Fibroblast of peridontal ligament (primary cell): ENCODE data around the gene NSUN7.
A peak's percentile ranks its signal among the peaks of the same experiment; 100 is the strongest.
"Not testable (repeated sequence)": the region's sequence is repeated elsewhere in the genome, so short reads cannot be mapped to it uniquely, and the experiment has no call there.

Experiments used
- DNase-seq: peaks from one replicate; pipeline ENCODE4 v3.0.0-alpha.2; 2010; ENCODE audit errors: extremely low read depth

The NSUN7 gene

DNA sequence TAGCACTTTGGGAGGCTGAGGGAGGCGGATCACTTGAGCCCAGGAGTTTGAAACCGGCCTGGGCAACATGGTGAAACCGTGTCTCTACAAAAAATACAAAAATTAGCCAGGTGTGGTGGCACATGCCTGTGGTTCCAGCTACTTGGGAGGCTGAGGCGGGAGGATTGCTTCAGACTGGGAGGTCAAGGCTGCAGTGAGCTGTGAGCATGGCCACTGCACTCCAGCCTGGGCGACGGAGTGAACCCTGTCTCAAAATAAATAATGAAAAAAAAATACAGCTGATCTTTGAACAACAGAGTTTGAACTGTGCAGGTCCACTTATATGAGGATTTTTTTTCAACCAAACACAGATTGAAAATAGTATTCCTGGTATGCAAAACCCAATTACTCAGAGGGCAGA lies 67.4 kb downstream of the NSUN7 start:
- DNase-seq: not testable (repeated sequence)

DNA sequence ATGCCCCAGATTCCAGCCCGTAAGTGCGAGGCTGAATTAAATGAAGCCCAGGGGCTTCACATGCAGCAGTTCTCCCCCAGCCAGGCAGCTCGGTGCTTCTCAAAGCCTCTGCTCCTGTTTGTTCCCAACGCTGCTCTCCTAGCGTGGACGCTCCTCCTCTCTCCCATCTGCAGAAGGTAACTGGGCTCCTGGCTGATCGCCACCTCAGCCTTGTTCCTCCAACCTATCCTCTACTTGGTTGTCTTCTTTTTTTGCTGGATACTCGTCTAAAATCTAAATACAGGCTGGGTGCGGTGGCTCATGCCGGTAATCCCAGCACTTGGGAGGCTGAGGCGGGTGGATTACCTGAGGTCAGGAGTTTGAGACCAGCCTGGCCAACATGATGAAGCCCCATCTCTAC lies 70.3 kb downstream of the NSUN7 start:
- DNase-seq: no peak

DNA sequence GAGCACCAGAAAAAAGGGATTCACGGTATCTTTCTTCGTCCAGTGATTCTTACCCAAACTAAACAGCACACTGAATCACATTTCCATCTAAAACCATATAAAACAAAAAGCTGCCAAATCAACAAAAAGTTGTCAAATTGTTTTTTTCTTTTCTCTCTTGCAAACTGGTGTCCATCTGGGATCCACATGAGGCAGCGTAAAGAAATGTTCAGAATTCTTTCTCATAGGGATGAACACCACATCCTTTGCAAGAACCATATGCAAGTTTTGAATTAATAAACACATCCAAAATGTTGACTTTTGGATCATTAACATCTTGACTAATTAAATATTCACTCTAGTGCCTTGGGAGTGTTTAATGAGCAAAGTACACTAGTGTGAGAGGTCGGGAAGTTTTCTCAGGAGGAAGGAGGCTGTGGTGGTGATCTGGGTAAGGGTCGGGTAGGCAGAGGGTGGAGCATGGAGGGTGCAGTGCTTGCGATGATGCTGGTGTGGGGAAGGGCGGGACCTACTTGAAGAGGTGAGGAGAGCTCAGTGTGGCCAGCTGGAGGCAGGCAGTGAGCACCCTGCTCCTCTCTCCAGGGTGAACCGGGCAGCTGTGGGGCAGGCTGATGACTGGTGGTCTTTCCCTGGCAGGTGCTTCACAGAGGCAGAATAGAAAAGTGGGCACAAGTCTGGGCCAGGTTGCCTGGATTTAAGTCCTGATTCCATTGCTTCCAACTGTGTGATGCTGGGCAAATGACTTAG lies 72.8 kb downstream of the NSUN7 start:
- no peak for DNase-seq

DNA sequence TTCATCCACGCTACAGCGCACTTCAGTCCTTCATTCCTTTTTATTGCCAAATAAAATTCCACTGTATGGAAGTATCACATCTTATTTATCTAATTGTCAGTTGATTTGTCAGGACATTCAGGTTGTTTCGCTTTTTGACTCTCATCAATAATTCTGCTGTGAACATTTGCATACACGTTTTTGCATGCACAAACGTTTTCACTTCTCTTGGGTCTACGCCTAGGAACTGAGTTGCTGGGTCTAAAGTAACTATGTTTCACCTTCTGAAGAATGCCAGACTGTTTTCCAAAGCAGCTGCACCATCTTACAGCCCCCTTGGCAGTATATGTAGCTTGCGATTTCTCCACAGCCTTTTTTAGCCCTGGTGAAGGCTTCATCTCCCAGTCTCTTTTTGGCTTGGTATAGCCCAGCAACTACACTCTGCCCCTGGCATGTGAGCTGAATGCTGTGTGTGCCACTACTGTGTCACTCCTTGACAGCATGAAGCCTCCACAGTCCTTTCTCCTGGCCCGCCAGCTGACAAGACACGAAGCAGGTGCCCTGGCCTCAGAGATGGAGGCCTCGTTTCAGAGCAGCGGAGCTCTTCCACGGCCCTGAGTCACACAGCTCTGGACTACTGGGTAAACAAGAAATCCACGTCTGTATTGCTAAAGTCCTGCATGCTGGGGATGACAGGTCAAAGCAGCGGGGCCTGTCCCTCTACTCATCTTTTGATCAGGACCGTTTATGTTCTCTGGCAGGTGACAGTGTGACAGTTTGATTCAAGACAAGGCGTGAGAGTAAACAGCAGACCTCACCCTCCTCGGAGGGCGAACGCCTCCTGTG lies 75.5 kb downstream of the NSUN7 start:
- no peak for DNase-seq

DNA sequence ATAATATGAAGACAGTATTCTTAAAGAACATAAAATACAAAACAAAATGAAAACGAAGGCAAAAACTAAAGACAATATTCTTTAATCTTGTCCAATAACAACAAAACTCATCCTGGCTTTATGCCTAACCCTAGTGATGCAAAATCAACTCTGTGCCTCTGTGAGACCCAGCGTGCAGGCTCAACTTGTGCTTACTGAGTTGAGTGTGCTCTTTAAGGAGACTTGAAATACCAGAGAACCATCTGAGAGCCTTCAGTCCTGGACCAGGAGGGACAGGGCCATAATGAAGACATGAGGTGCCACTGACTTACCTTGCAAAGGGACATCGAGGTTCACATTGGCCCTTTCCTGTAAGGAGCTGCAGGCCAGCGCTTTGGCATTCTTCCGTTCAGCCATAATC lies 77.1 kb downstream of the NSUN7 start:
- DNase-seq: no peak

DNA sequence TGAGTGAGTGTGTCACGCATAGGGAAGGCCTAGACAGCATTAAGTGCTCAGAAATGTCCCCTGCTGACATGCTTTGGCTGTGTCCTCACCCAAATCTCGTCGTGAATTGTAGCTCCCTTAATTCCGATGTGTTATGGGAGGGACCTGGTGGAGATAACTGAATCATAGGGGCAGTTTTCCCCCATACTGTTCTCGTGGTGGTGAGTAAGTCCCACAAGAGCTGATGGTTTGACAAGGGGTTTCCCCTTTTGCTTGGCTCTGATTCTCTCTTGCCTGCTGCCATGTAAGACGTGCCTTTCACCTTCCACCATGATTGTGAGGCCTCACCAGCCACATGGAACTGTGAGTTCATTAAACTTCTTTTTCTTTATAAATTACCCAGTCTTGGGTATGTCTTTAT lies 78.0 kb downstream of the NSUN7 start:
- DNase-seq: no peak

DNA sequence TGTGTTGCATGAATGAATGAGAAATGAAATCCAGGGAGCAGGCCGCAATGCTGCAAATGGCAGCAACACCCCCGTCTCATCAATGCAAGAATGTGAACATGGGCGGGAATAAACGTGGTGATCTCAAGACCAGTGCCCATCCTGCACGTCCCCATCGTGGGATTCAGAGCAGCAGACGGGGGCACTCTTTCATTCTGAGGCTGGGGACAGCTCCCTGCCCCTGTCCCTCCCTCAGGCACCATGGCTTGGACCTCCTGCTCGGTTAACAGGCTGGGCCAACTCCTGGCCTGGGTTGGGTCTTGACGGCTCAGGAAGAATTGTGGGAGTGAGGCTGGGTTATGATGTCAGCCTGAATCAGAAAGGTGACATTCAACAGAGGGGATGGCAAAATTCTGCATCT lies 78.9 kb downstream of the NSUN7 start:
- no peak for DNase-seq

DNA sequence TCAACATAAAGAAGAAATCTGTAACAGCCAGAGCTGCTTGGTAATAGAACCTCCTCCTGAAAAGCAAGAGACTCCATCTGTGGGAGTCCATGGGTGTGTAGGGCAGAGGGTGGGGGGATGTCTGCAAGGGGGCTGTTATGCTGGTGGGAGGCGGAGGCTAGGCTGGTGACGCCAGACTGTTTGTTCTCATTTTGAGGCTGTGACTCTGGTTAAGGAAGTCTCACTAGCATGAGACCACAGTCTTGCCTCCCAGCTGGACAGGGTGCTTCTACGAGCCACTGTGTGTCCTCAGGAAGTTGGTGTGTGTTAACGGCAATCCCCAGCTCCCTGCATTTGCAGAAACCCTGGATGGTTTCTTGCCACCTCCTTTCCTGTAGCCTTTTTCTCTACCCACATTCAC lies 79.8 kb downstream of the NSUN7 start:
- DNase-seq: no peak

DNA sequence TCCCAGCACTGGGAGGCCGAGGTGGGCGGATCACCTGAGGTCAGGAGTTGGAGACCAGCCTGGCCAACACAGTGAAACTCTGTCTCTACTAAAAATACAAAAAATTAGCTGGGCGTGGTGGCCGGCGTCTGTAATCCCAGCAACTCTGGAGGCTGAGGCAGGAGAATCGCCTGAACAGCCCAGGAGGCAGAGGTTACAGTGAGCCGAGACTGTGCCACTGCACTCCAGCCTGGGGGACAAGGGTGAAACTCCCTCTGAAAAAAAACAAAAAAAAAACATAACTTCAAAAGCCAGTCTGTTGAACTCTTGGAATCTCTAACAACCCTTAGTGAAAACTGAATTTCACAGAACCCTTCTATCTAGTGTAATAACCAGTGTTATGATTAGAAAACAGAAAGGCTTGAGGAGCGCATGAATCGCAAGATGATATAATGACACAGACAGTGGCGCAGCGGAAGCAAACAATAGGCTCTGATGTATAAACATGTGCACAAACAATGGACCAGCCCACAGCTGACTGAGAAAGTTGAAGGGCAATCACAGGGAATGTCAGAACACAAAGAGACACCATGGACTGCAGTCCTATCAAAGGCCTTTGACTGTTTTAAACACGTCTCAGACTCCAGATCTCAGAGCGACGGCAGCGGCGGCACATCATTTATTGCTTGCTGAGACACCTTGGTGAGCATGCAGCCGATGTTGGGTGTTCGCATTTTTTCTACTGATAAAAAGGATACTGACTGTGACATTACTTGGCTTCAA lies 81.6 kb downstream of the NSUN7 start:
- DNase-seq: no peak

DNA sequence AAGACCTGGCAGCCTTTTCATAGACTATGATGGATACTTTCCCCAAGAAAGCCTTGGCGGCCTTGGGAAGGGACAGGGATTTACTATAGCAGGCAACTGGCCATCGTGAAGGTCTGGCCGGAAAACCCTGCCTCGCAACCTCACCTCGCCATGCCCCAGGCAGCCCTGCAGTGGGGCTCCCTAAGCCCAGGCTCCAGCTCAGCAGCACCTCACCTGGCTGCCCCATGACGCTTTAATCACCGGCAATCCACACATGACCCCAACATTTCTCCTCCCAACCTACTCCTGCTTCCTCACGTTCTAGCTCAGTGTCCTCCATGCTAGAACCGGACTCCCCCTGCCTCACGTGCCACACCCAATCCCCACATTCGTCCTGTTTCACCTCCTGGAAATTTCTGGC lies 82.4 kb downstream of the NSUN7 start:
- DNase-seq: no peak

DNA sequence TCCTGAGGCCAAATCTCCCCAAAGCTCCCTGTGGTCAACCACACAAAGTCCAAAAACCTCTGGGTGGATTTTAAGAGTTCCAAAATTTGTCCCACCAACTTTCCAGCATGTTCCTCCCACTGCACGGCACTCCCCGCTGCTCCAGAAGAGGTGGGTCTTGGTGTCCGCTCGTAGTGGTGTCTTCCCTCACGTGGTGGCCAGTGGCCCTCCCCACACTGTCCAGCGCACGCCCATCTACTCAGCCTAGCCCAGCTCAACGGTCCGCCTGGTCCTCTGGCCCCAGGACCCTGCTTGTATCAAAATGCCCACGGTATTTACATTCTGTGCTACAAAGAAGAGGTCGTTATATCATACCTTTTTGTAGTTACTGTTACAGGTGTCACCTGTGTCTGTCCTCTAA lies 83.5 kb downstream of the NSUN7 start:
- DNase-seq: no peak

DNA sequence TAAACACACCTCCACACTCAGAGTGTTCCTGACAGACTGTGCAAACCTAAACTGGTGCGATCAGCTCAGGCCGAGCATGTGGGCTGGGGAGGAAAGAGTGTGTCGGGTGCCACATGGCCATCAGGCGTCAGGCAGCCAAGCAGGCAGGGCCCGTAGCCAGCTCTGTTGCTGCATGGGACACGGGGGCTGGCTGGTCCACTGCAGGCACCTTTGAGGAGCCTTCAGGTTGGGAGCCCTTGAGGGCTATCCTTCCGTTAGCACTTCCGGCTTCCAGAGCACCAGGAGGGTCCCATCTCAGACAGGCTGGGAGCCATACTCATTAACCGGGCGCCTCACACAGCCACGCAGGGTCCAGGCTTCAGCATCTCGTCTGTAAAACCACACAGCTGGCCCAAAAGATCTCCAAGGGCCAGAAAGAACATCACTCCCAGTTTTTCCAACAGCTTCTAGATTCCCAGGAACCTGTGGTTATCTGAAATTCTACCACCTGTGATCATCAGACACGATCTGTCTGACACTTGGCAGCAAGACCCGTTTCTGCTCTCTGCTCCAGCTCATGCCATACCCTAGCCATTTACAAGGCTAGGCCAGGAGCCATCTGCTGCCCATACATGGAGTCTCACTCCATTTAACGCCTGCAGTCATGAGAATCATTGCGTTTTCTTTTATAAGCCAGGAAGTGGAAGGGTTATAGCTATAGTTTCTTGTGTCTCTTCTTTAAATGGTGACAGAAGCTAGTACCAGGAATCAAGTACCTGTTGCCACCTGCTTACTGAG lies 87.5 kb downstream of the NSUN7 start:
- DNase-seq: no peak

DNA sequence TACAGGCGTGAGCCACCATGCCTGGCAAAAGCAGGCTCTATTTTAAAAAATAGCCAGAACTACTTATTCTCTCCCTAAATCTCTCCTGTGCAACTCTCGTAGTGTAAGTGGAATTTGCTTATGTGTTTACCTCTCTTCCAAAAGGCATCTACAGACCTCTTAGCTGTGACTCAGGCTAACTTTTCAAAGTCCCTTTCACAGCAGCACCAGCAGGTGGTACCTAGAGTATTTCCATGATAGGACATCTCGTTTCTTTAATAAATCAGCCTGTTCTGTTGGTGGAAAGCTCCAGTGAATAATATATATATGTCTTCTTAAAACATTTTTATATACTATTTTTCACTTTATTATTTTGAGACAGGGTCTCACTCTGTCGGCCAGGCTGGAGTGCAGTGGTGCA lies 89.0 kb downstream of the NSUN7 start:
- DNase-seq: no peak

DNA sequence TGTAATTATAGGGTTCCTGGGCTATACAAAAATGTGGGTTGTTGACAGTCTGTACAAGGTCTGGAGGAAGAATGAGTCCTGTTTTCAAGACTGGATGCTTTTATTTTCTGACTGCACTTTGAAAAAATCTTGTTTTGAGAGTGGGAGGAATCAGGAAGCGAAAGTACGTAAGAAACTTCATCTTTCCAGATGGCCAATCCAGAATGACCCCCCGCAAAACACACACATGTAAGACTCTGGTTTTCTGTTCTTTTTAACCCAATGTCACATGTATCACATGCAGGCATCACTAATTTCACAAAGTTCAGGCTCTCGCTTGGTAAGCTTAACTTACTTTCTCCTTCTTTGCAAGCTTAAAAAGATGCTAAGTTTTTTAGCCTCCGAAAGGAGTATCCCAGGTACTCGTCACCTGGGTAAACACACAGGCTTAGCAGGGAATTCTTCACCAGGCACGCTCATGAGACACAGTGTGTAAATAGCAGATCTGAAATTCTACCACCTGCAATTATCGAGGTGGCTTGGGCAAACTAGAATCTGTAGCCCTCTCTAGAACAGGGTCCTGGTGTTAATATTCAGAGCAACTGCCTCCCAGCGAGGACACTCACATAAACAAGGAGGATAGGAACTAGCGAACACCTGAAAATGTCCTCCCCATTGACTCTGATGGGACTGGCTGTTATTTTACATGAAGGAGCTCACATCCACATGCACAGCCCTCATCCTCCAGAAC lies 90.7 kb downstream of the NSUN7 start:
- DNase-seq: no peak

DNA sequence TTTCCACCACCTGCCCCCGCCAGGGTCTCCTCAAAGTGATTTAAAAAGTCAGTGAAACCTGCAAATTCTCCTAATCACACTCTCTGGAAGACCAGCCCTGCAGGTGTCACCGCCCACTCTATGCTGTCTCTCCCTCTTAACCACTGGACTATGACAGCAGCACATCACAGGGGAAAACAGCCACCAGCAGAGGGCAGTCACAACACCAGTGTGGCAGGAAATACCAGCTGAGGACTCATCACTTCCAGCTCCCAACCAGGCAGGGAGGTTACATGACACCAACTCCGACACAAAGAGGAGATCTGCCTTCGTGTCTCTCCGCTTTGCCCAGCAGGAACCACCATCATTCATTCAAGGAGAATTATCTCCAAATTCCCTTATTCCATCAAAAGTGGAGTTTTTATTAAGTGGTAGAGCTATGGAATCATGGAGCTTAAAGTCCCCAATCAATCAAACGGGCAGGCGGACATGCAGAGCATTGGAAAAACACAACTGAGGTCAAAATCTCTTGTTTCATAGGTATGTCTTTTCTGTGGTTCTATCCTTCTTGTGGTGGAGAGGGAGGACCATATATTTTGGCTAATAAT lies 91.3 kb downstream of the NSUN7 start:
- peak; percentile 55 for DNase-seq

DNA sequence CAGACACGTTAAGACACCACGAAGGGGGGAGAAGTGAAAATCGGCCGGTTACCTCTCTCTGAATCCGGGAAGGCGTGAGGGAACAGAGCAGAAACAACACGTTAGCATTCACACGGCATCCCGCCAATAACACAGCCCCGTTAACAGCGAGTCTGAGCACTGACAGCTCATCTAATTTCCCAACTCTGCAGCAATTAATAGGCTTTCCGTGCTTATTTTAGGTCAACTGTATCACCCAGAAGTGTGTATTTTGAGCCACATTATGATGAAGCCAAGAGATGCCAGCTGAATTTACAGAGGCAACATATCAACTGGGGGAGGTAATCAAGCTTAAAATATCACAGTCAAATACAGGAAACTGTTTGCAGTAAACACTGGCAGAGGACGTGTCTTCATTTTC lies 92.6 kb downstream of the NSUN7 start:
- DNase-seq: no peak

DNA sequence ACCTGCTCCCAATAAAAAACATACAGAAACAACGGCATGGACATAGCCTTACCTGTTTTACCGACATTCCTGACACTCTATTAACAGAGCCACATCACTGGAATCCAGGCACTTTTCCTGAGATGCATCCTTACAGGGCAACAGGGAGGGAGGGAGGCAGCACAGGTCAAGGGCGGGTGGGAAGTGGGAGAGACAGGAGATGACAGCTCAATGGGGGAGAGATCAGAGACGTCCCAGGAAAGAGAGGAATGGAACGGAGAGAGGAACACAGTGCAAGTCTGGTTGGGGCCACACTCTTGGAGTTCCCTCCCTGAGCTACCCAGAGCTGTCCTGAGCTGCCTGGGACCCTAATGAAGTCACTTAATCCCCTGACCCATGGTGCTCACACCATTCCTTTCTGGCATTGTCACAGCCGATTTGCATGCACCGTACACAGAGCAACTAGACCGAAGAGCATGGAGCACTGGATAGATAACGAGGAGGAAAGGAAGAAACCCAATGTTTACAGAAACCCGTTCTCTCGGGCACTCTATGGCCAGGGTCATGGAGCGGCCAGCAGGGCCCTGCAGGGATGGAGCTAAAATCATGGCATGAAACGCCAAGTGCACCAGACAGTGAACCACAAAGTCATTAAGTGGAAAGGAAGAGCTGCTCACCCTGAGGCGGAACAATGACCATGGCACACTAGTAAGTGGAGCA lies 93.1 kb downstream of the NSUN7 start:
- DNase-seq: peak; percentile 13

DNA sequence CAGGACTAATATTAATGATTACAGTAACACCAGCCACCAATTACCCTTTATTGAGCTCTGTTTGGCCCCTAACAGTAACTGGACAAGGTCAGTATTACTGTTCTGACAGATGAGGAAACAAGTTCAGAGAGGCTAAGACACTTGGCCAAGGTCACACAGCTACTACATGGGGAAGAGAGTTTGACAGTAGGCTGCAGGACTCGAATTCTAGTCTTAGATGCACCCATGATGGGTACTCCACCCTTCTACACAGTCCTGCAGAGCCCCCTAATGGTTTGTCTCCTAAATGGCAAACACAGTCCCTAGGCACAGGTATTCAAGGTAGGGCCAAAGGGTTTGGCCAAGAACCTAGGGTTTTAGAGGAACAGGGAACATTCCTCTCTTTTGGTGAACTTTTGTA lies 93.9 kb downstream of the NSUN7 start:
- no peak for DNase-seq

DNA sequence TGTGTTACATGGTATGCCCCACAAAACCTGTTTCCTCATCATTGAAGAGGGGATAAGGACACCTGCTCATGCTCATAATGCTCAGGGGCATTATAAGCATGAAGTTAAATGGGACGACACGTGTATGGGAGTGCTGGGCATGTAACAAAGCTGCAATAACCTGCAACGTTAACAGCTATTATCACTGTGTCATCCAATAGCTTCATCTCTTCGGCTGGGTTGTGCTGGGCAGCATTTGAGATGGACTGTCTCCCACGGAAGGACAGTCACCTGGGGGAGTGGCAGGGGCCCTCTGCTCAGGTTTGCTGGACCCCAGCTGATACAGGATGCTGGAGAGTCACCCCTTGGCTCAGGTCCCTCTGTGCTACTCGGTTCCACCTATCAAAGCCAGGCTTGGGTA lies 94.5 kb downstream of the NSUN7 start:
- no peak for DNase-seq

DNA sequence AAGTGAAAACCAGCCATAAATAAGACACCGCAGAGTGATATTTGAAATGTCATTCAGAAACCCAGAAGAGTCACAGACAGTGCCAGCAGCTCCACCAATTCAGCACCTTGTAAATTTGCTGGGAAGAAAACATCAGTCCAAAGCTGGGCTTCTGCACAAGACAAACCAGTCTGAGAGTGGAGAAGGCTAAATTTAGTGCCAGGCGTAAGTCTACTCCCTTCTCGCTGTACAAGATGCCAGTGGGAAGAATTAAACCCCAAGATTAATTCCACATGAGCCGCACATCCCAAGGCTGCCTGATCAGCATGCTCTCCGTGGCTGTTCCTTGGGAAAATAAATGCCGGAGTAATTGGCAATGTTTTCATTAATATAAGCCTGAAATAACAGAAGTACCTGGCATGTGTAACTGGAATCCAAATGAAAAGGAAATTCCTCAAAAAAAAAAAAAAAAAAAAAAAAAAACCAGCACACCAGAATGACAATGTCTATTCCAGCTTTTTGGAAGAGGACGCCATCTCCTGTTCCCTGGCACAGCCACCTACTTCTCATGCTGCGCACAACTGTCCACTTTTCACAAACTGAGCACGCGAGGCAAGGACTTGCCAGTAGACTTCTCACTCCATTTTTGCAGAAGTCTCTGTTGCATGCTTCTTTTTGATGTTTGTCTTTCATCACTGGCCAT lies 95.5 kb downstream of the NSUN7 start:
- DNase-seq: no peak
